NAMALWA (cell line): ENCODE measurements around the gene AMBRA1.
A peak's percentile ranks its signal among the peaks of the same experiment; 100 is the strongest.
"Not testable (repeated sequence)": the region's sequence is repeated elsewhere in the genome, so short reads cannot be mapped to it uniquely, and the experiment has no call there.

Source experiments
- DNase-seq: peaks from one replicate; pipeline ENCODE4 v3.0.0-alpha.2; 2015; ENCODE audit warnings: low spot score

Gene AMBRA1

GRCh38 chr11:46533396-46534100 is 60.3 kb downstream of the AMBRA1 start:
- no peak for DNase-seq

DNA sequence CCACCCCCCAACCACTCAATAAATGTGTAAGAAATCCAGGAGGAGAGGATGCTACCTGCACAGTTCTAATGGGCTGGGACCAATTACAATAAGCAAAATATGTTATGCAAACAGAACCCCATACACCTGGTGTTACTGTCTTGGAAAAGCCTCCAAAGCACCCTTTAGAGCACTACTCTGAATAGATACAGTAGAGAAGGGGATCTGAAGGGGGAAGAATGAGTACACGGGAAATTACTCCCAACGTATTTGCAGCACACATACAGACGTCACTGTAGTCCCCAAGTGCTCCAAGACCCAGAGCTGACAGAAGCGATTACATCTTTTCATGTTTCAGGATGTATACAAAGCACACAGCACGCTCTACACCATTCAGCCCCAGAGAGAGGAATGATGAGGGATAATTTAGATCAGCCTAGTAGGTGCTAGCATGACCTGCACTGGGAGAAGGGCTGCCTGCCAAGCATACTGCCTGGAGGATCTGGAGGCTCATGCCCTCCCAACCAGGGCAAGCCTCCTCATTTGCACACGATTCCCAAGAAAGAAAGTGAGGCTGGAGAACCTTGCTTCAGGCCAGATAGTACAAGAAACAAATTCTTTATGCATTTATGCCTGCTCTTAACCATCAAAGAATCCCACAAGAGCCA is 63.8 kb downstream of the AMBRA1 start:
- no peak for DNase-seq

- peak; percentile 85 for DNase-seq
These were observed 64.5 kb downstream of the AMBRA1 start for GRCh38 chr11:46529095-46529905.

DNA sequence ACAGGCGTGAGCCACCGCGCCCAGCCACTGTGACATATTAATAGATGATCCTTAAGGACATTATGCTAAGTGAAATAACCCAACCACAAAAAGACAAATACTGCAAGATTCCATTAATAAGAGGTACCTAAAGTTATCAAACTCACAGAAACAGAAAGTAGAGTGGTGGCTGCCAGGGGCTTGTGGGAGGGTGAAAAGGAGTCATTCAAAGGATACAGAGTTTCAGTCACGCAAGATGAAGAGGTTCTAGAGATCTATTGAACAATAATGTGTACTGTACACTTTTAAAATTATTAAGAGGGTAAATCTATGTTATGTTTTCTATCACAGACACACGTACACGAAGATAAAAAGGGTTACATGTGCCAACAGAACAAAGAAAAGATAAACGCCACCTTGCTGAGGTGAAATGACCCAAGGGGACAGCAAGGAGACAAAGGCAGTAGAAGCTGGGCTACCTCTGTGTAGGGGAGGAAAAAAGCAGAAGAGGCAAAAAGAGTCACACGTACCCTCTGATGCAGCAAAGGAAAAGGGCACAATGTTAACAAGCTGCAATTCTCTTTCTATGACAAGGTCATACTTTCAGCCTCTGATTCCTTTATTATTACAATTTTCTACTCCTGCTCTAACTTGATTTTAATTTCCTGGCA is 65.3 kb downstream of the AMBRA1 start:
- DNase-seq, result no peak

DNA sequence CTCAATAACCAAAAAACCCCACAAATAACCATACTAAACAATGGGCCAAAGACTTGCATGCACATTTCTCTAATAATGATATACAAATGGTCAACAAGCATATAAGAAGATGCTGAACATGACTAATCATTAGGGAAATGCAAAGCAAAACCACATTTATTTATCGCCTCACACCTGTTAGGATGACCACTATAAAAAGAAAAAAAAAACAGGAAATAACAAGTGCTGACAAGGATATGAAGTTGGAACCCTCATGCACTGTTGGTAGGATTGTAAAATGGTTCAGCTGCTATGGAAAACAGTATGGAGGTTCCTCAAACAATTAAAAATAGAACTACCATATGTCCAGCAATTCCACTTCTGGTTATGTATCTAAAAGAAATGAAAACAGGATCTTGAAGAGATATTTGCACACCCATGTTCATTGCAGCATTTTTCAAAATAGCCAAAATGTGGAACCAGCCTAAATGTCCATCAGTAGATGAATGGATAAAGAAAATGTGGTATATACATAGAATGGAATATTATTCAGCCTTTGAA is 66.2 kb downstream of the AMBRA1 start:
- DNase-seq, result peak; percentile 38

- DNase-seq, result no peak
These were observed 67.3 kb downstream of the AMBRA1 start for GRCh38 chr11:46526216-46527215.

DNA sequence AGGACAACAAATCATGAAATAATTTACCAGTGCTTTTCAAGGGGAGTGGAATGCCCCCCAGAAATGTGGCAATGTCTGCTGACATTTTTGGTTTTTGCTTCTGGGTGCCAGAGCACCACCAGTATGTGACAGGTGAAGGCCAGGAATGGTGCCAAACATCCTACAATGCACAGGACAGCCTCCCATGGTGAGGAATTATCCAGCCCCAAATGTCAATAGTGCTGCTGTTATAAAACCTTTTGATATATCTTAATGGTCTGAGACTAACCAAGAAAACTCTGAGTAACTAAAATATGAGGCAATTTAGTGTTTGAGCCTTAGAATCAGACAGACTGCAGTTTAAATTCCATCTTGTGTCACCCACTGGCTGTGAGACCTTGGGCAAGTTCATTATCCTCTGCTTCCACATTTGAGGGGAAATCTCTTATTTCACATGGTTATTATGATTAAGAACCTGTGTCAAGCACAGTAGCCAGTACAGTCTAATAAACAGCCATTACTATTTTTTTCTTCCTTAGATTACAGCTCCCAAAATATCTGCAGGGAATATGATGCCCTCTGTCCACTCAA is 69.5 kb downstream of the AMBRA1 start:
- no peak for DNase-seq

- DNase-seq, result no peak
These were observed 70.5 kb downstream of the AMBRA1 start for GRCh38 chr11:46523290-46523689.

DNA sequence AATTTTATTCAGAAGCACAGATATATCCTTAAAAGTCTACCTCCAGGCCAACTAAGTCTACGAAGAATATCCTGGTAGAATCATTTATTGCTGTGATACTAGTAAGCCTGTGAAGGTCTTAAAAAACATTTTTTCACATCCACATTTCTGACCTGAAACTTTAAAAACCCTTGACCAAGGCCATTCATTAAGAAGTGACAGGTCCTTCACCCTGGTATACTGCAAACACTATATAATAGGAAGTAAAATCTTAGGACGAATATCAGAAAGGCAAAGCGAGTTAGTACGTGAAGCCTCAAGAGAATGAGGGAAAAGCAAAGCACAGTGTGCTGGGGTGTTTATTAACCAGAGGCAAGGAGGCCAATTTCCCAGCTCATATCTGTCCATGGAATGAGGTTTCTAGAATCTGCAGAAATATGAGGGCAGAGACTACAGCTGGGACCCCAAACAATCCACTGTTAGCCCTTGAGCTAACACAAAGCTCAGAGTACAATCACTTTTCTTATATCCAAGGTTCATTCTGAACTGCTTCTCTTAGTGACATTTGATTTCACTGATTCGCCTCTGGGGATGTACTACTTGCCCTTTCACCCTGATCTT is 71.0 kb downstream of the AMBRA1 start:
- DNase-seq, result no peak

DNA sequence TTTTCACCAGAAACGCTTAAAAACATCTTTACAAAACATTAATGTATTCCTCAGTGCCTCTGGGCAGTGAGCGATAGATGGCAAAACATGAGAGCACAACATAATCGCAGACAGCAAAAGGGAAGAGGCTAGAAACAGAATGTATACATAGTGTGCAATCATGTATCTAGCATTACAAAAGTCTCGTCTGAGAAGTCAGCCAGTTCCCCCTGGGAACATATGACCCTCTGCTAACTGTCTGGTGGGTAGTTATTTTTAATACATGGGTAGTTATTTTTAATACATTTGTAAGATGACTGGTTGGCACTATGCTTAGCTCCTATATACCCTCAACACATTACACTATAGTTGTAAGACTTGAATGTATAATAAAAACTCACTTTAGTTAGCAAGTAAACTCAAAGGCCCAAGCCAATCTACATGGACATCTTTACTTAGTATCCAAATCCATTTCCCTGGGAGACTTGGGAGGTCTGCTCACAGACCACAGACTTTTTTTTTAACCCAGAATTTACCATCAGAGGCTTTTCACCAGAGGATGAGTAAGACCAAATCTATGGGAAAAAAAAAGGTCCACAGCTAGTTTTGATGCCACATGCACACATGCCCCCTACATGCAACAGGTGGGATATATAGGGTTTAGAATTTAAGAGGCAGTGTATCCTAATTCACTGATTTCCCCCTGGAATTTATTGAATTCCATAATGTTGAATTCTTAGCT is 71.7 kb downstream of the AMBRA1 start:
- peak; percentile 34 for DNase-seq

DNA sequence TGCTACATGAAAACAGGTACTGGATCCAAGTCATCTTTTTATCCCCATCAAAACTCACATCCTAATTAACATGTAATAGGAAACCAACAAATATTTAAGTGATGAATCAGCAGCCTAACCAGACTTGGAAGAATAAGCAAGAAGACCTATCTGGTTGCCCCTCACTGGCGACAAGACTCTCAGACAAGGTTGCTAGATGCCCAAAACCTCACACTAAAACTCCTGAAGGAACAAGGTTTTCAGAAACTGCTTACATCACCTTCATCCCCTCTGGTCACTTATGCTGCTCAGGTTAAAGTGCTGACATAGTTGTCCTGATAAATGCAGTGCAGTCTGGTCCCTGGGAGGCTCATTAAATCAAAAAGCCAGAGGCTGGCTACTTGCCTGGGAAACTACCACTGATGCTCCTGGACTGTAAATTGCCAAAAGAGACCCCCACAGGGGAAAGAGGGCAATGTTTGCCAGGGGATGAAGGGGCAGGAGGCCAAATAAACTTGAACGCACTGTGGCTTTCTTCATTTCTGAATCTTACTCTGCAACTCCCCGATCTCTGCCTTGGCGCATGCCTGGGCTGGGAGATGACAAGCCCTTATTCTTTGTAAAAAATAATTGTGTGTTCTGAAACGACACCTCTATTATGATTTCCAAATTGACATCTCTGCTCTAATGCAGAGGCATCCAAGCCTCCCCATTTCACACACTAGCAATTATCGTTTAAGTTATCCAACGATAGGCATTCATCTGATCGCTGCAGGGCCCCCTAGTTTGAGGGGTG is 72.7 kb downstream of the AMBRA1 start:
- no peak for DNase-seq

DNA sequence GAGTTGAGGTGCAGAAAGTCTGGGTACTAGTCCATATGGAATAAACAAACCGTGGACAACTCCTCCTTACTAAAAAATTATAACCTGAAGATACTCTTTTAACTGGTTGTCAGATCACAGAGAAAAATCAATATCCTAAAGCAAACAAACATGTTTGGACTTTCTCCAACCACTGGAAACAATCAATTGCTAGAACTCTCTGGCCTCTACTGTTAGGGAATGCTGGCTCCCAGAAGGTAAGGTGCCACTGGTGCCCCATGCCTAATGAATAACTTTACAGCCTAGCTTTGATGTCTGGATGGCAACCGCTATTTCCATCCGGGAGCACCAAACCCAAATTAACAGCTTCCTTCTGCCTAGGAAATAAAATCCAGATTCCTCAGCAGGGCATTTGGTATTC is 74.5 kb downstream of the AMBRA1 start:
- DNase-seq, result no peak

DNA sequence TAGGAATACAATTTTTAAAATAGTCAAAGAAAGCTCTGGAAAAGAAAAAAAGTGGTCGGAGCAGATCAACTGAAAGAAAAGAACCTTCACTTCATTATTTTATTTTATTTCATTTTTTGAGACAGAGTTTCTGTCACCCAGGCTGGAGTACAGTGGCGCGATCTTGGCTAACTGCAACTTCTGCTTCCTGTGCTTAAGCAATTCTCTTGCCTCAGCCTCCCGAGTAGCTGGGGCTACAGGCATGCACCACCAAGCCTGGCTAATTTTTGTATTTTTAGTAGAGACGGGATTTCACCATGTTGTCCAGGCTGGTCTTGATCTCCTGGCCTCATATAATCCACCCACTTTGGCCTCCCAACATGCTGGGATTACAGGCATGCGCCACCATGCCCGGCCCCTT is 74.9 kb downstream of the AMBRA1 start:
- not testable (repeated sequence) for DNase-seq

- no peak for DNase-seq
These were observed 79.5 kb downstream of the AMBRA1 start for GRCh38 chr11:46514370-46514769.

GRCh38 chr11:46513934-46514342 is 79.9 kb downstream of the AMBRA1 start:
- no peak for DNase-seq

- no peak for DNase-seq
These were observed 81.5 kb downstream of the AMBRA1 start for GRCh38 chr11:46512261-46512881.

DNA sequence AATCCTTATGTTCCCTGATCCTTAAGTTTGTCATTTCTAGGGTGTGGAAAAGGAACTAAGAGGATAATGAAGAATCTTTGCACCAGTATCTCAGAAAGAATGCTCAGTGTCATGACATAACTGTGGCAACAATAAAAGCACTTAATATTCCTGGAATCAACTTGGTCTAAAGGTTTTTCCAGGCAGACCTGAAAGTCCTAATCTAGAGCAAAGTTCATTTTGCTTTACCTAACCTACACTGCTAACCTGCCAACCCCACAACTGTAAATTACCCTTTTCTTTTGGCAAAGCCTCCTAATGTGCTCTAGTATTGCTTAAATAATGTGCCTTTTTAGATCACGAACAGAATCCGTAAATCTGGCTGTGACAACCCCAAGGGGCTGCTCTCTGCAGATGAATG is 82.5 kb downstream of the AMBRA1 start:
- DNase-seq, result no peak

- DNase-seq, result no peak
These were observed 85.5 kb downstream of the AMBRA1 start for GRCh38 chr11:46508360-46508759.
